ENCODE data around the gene STRBP.

STRBP gene

GRCh38 chr9:123089790-123090189, 178.6 kb downstream of the STRBP start:
- H3K27ac ChIP-seq: no peak overlapping the region; the same call in 1 of the 2 replicates
- no peak for TF ChIP-seq ZFX (IDR thresholded peaks at IDR 0.05)
- no peak for TF ChIP-seq CTCF (conservative IDR thresholded peaks at IDR 0.05)

- no peak overlapping the region; the same call in 1 of the 2 replicates for H3K27ac ChIP-seq
- no peak for TF ChIP-seq ZFX (IDR thresholded peaks at IDR 0.05)
- TF ChIP-seq CTCF (conservative IDR thresholded peaks at IDR 0.05): no peak
Observed at GRCh38 chr9:123089040-123089439, 179.3 kb downstream of the STRBP start.

GRCh38 chr9:123087359-123087888, 181.0 kb downstream of the STRBP start:
- no peak for TF ChIP-seq CTCF (conservative IDR thresholded peaks at IDR 0.05)
- no peak for TF ChIP-seq ZFX (IDR thresholded peaks at IDR 0.05)
- no peak overlapping the region for H3K27ac ChIP-seq

GRCh38 chr9:123085916-123086315, 182.5 kb downstream of the STRBP start:
- H3K27ac ChIP-seq: no peak overlapping the region
- TF ChIP-seq CTCF (conservative IDR thresholded peaks at IDR 0.05) (no peak), ZFX (IDR thresholded peaks at IDR 0.05) (no peak)

- no peak overlapping the region for H3K27ac ChIP-seq
- TF ChIP-seq CTCF (conservative IDR thresholded peaks at IDR 0.05) (no peak), ZFX (IDR thresholded peaks at IDR 0.05) (no peak)
Observed at GRCh38 chr9:123084256-123084655, 184.1 kb downstream of the STRBP start.

- no peak overlapping the region for H3K27ac ChIP-seq
- TF ChIP-seq CTCF (conservative IDR thresholded peaks at IDR 0.05) (no peak), ZFX (IDR thresholded peaks at IDR 0.05) (no peak)
Observed at GRCh38 chr9:123083680-123084079, 184.7 kb downstream of the STRBP start.

- TF ChIP-seq ZFX (IDR thresholded peaks at IDR 0.05): no peak
- TF ChIP-seq CTCF (conservative IDR thresholded peaks at IDR 0.05): peak; percentile 81
- H3K27ac ChIP-seq: no peak overlapping the region
Observed at GRCh38 chr9:123081824-123082223, 186.6 kb downstream of the STRBP start.
